GM23248 (cell line): ENCODE measurements around the gene TRIAP1. TPM values are rescaled to one million over a fixed set of nuclear protein-coding genes. Genes with fewer than 3 reads are reported as not detected.
A peak's percentile ranks its signal among the peaks of the same experiment; 100 is the strongest.

ENCODE experiments used
- DNase-seq: peaks from one replicate; pipeline ENCODE4 v3.0.0-alpha.2; 2015
- H2AFZ ChIP-seq: fragments of 200-600 bp; sonication (generic); 2 replicates; pipeline ENCODE4 v1.6.1; 2016; ENCODE audit warnings: antibody characterized with exemption
- H3F3A ChIP-seq: fragments of 200-600 bp; sonication (generic); 2 replicates; pipeline ENCODE4 v1.6.1; 2016; ENCODE audit warnings: mild to moderate bottlenecking, antibody characterized with exemption, mixed run types; ENCODE audit not compliant: insufficient read depth
- H3K27ac ChIP-seq: fragments of 200-600 bp; sonication (generic); 2 replicates; pipeline ENCODE4 v1.5.1; 2016; ENCODE audit warnings: mild to moderate bottlenecking
- H3K27me3 ChIP-seq: fragments of 200-600 bp; sonication (generic); replicated peaks from 2 replicates; pipeline ENCODE4 v1.6.1; 2016; ENCODE audit warnings: mild to moderate bottlenecking; ENCODE audit not compliant: insufficient read depth
- H3K36me3 ChIP-seq: fragments of 200-600 bp; sonication (generic); 2 replicates; pipeline ENCODE4 v1.6.1; 2016; ENCODE audit warnings: low read depth, mild to moderate bottlenecking
- H3K4me1 ChIP-seq: fragments of 200-600 bp; sonication (generic); 2 replicates; pipeline ENCODE4 v1.6.1; 2016; ENCODE audit warnings: mild to moderate bottlenecking; ENCODE audit not compliant: insufficient read depth
- H3K4me2 ChIP-seq: fragments of 200-600 bp; sonication (generic); one replicate; pipeline ENCODE4 v1.6.1; 2016; ENCODE audit warnings: mild to moderate bottlenecking; ENCODE audit not compliant: unreplicated experiment
- H3K4me3 ChIP-seq: fragments of 200-600 bp; sonication (generic); 2 replicates; pipeline ENCODE4 v1.5.1; 2016; ENCODE audit warnings: mild to moderate bottlenecking
- H3K79me2 ChIP-seq: fragments of 200-600 bp; sonication (generic); 2 replicates; pipeline ENCODE4 v1.6.1; 2016; ENCODE audit warnings: mild to moderate bottlenecking; ENCODE audit not compliant: insufficient read depth
- H3K9ac ChIP-seq: fragments of 200-600 bp; sonication (generic); 2 replicates; pipeline ENCODE4 v1.6.1; 2016; ENCODE audit warnings: mild to moderate bottlenecking
- H3K9me2 ChIP-seq: fragments of 200-600 bp; sonication (generic); 2 replicates; pipeline ENCODE4 v1.6.1; 2016; ENCODE audit warnings: mixed run types, mild to moderate bottlenecking, moderate library complexity; ENCODE audit not compliant: insufficient read depth
- H3K9me3 ChIP-seq: fragments of 200-600 bp; sonication (generic); one replicate; pipeline ENCODE4 v1.6.1; 2017; ENCODE audit warnings: low read depth
- H4K20me1 ChIP-seq: fragments of 200-600 bp; sonication (generic); 2 replicates; pipeline ENCODE4 v1.6.0; 2016; ENCODE audit not compliant: insufficient read depth
- EZH2 ChIP-seq: fragments of 200-600 bp; sonication (generic); IDR thresholded peaks from 2 replicates; pipeline ENCODE4 v1.6.1; 2018; ENCODE audit warnings: antibody characterized with exemption, mild to moderate bottlenecking; ENCODE audit not compliant: insufficient read depth, poor library complexity, severe bottlenecking
- EZH2phosphoT487 ChIP-seq: fragments of 200-600 bp; sonication (generic); IDR thresholded peaks from 2 replicates; pipeline ENCODE4 v1.6.1; 2018; ENCODE audit warnings: antibody characterized with exemption, moderate library complexity, mild to moderate bottlenecking, low read depth; ENCODE audit not compliant: insufficient read depth
- WGBS, 2 experiments: methylation state at CpG; one replicate each; pipeline ENCODE4 v1.1.6; 2015 to 2017; ENCODE audit warnings: low lambda C conversion rate in 2 of 2, low coverage in 1 of 2; ENCODE audit errors: missing lambda C conversion rate in 2 of 2; 5-methylcytosine and 5-hydroxymethylcytosine counted together
- in situ Hi-C: fragments of 300-500 bp; cut with MboI; formaldehyde crosslinking; loops from 2 replicates; pipeline ENCODE4 v1.15.0; 2020
- polyA plus RNA-seq: library from polyadenylated mRNA; unstranded; fragments of >200 nt; fragmentation: Nextera tagmentation; extraction: Ambion mirVana; gene quantifications from 2 replicates; pipeline ENCODE4 v1.2.1, GENCODE V29; 2016
- total RNA-seq: library from RNA; depleted of rRNA; stranded (reverse); fragments of >200 nt; shearing (Covaris generic); gene quantifications from 2 replicates; pipeline ENCODE4 v1.2.3, GENCODE V29; 2014

The TRIAP1 gene
- total and polyA plus RNA-seq, 2 experiments from 2014 or later: 45.6 to 68.6 TPM

DNA sequence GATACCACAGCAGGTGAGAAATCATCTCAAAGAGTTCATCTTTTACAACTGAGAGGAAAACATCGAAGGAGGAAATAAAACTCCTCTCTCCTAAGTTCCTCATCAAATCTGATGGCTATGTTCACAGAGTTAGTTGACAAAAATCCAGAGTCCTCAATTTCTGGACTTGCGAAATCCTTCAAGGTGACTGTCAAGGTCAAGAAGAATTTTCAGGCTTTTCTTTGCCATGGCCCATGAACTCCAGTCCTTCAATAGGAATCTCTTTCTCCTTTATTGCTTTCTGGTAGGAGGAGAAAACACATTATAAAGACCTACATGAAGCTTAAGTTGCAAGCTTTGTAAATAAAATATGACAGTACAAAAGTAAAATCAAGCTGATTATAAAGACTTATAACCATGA lies 1.5 kb downstream of the TRIAP1 start:
- TF ChIP-seq EZH2: no peak
- TF ChIP-seq EZH2phosphoT487: no peak
- H3K27me3 ChIP-seq: no peaks in the 10 kb centered on the region
- H3K36me3 ChIP-seq: peaks cover 22% of the 10 kb centered on the region
- H3K4me3 ChIP-seq: peak overlapping the region; percentile 99; the same call in 1 of the 2 replicates
- H3K9me2 ChIP-seq: no peaks in the 10 kb centered on the region
- H3K27ac ChIP-seq: no peak overlapping the region
- H2AFZ ChIP-seq: no peak overlapping the region
- H4K20me1 ChIP-seq: no peaks in the 10 kb centered on the region
- H3K9me3 ChIP-seq: no peaks in the 10 kb centered on the region
- peaks cover 93% of the 10 kb centered on the region for H3K79me2 ChIP-seq
- in situ Hi-C loops: no loop called here
- DNase-seq: no peak
- H3F3A ChIP-seq: peaks cover 34% of the 10 kb centered on the region
- peaks cover 11% of the 10 kb centered on the region for H3K4me1 ChIP-seq
- WGBS, 2 experiments: 88 to 90% methylated on average over 2 of the region's 2 CpGs
- H3K9ac ChIP-seq: no peak overlapping the region
- H3K4me2 ChIP-seq: no peak overlapping the region

DNA sequence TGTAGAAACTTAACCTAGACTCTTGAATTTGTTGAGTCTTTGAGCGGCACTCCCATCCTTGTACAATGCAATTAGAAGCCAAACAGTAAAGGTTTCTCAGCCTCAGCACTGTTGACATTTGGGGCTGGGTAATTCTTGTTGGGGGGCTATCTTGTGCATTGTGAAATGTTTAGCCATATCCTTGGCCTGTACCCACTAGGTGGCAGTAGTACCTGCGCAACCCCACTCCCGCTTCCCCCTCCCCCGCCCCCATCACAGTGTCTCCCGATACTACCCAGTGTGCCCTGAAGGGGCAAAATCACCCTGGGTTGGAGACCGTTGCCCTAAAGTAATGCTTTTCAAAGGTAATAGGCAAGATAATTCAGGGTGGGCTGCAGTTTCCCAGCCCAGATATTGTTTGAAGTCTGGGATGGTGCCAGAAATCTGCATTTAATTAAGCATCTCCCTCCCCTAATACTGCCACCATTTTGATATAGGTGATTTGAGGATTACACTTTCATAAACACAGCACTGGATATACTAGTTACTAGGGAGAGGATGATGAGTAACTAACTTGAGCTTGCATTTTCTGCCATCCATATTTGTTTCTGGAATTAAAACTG lies 6.4 kb downstream of the TRIAP1 start:
- Histone ChIP-seq H3K9me2 (no peaks in the 10 kb centered on the region), H2AFZ (no peak overlapping the region), H3K4me1 (peaks cover 18% of the 10 kb centered on the region), H3K36me3 (peaks cover 21% of the 10 kb centered on the region), H3K9me3 (no peaks in the 10 kb centered on the region), H3K27me3 (no peaks in the 10 kb centered on the region), H3K9ac (0 out of 2 replicates have a peak overlapping the region, but pooled peaks have one; percentile 25), H3K4me3 (peak overlapping the region; percentile 34; the same call in 1 of the 2 replicates), H3K27ac (no peak overlapping the region), H4K20me1 (no peaks in the 10 kb centered on the region), H3F3A (peaks cover 25% of the 10 kb centered on the region; the same call in 1 of the 2 replicates), H3K4me2 (peak overlapping the region; percentile 65), H3K79me2 (peaks cover 67% of the 10 kb centered on the region)
- peak; percentile 76 for DNase-seq
- TF ChIP-seq EZH2phosphoT487 (no peak), EZH2 (no peak)
- 30 to 33% methylated on average over 2 to 6 of the region's 6 CpGs for WGBS, 2 experiments
- in situ Hi-C loops: no loop called here

DNA sequence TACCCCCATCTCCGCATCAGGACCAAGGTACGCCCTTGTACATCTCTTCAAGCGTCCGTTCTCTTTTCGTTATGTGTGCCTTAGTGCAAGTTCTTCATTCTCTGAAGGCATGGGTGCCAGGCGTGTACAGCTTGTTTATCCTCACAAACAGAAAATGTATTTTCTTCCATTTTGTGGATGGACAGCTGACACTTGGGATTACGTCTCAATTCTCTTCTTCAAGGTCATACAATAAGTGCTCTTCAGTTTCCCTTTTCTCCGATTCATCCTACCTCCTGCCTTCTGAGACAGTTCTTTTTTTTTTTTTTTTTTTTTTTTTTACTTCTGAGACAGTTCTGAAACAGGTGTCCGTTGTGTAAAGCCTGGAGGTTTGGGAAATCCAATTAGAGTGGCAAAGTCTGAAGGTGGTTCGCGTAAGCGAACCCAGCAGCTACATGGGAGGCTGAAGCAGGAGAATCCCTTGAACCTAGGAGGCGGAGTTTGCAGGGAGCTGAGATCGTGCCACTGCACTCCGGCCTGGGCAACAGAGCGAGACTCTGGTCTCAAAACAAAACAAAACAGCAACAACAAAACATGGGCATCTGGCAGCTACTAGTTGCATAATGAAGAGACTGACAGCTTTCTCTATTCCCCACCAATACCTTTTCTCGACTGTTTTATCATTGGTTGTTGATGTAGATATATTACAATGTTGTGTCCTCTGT lies 7.5 kb downstream of the TRIAP1 start:
- Histone ChIP-seq H3K4me1 (peaks cover 18% of the 10 kb centered on the region), H3F3A (peaks cover 20% of the 10 kb centered on the region; the same call in 1 of the 2 replicates), H2AFZ (peak overlapping the region; percentile 99), H3K27me3 (no peaks in the 10 kb centered on the region), H3K9me2 (no peaks in the 10 kb centered on the region), H3K79me2 (peaks cover 56% of the 10 kb centered on the region), H3K4me2 (peak overlapping the region; percentile 65), H4K20me1 (no peaks in the 10 kb centered on the region), H3K9me3 (no peaks in the 10 kb centered on the region), H3K9ac (peak overlapping the region; percentile 75), H3K36me3 (peaks cover 15% of the 10 kb centered on the region), H3K27ac (no peak overlapping the region), H3K4me3 (peak overlapping the region; percentile 78)
- WGBS, 2 experiments: 44% methylated on average over 17 of the region's 17 CpGs
- in situ Hi-C loops: no loop called here
- TF ChIP-seq EZH2phosphoT487 (no peak), EZH2 (no peak)
- DNase-seq: peak; percentile 15

DNA sequence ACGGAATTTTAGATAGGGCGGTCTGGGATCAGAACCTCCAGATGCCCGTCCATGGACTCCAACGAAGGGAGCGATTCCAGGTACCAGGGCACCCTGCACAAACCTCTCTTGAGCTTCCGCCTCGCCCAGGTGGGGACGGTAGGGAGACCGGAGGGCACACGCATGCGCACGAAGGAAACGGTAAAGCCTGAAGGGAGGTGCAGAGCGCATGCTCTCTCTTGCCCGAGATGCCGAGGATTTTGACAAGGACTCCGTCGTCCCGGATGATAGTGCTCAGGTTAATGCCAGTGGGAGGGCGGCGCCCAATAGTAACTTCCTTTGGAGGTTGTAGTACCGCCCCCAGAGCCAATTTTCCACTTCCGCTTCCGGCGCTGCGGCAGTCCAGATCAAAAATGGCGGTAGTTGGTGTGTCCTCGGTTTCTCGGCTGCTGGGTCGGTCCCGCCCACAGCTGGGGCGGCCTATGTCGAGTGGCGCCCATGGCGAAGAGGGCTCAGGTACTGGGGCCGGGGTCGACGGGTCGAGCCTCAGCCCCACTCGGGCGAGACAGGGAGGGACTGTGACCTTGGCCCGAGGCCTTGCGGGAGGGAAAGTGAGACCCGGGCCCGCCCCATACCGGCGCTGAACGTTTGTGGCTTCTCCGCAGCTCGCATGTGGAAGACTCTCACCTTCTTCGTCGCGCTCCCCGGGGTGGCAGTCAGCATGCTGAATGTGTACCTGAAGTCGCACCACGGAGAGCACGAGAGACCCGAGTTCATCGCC lies 8.3 kb downstream of the TRIAP1 start, which contains the start of gene COX6A1:
TSS of gene COX6A1 (plus strand) at position 379 of the 760 bp plus-strand sequence. CDS start at position 393, 14 bp downstream.
- peak within 1 kb of the TSS; percentile 78 for H3K4me3 ChIP-seq
- H3K9me3 ChIP-seq: no peaks in the 10 kb centered on the region
- no peak within 1 kb of the TSS for H3K27ac ChIP-seq
- H3K36me3 ChIP-seq: peaks cover 15% of the 10 kb centered on the region
- peak within 1 kb of the TSS; percentile 99 for H2AFZ ChIP-seq
- H3K9me2 ChIP-seq: no peaks in the 10 kb centered on the region
- TF ChIP-seq EZH2phosphoT487 (no peak), EZH2 (no peak)
- H4K20me1 ChIP-seq: no peaks in the 10 kb centered on the region
- H3K79me2 ChIP-seq: peaks cover 49% of the 10 kb centered on the region
- peak within 1 kb of the TSS; percentile 75 for H3K9ac ChIP-seq
- peak; percentile 99 for DNase-seq
- 1 to 2% methylated on average over 51 to 59 of the region's 59 CpGs for WGBS, 2 experiments
- H3F3A ChIP-seq: peaks cover 13% of the 10 kb centered on the region; the same call in 1 of the 2 replicates
- in situ Hi-C loops: no loop called here
- peaks cover 18% of the 10 kb centered on the region for H3K4me1 ChIP-seq
- H3K4me2 ChIP-seq: peak within 1 kb of the TSS; percentile 87
- no peaks in the 10 kb centered on the region for H3K27me3 ChIP-seq
